K562 (cell line): ENCODE results near the gene CNKSR1. TPM values are rescaled to one million over a fixed set of nuclear protein-coding genes. Genes with fewer than 3 reads are reported as not detected.

Source experiments
- ATAC-seq: fragments of 200-7000 bp; cut with Tn5 transposase; 3 replicates; pipeline ENCODE4 v1.9.1; 2020; ENCODE audit warnings: moderate library complexity
- BruUV-seq: library from RNA; stranded (reverse); fragments of 400-500 nt; replicated peaks from 2 replicates; lab custom pipeline; 2021; lab: Mats Ljungman, UMichigan
- CTCF ChIA-PET: fragments of 300-600 bp; formaldehyde crosslinking; extraction: SDS; loops from one replicate; lab custom pipeline; 2021; ENCODE audit warnings: low intra/inter-chr PET ratio; lab: Yijun Ruan, JAX
- POLR2A ChIA-PET: fragments of 300-600, 350-650 bp; sonication (Branson Sonifier 250); formaldehyde crosslinking; extraction: SDS; loops from one replicate; lab custom pipeline; 2021; ENCODE audit warnings: antibody characterized with exemption, inconsistent platforms; lab: Yijun Ruan, JAX
- DNase-seq, 4 experiments: peaks; one replicate each; pipeline versions ENCODE4 v3.0.0 to v3.0.0-alpha.2; 2011 to 2018; ENCODE audit warnings: low spot score in 3 of 4, mixed read lengths in 3 of 4; ENCODE audit errors: extremely low read depth in 1 of 4
- FAIRE-seq: peaks from 2 replicates; lab custom pipeline; 2011; peaks lifted over from hg19 to GRCh38; lab: Jason Lieb, UNC
- H2AFZ ChIP-seq: 2 replicates; pipeline ENCODE4 v1.6.0; 2011; ENCODE audit warnings: low read depth, low read length, control low read depth, inconsistent platforms
- H3K27ac ChIP-seq: fragments of 200-600 bp; 3 replicates; pipeline ENCODE4 v1.8.0; 2011; ENCODE audit warnings: low read depth, mild to moderate bottlenecking, control low read depth, inconsistent platforms, low read length, moderate library complexity, mixed read lengths; ENCODE audit errors: extremely low read depth
- H3K27me3 ChIP-seq, 2 experiments: fragments of 300-600 bp in 1 of 2; 2 replicates in 1 of 2; 3 replicates in 1 of 2; pipeline versions ENCODE4 v1.6.0 to v1.8.0; 2011; ENCODE audit warnings: inconsistent platforms in 2 of 2, low read length in 2 of 2, mild to moderate bottlenecking in 1 of 2, mixed read lengths in 1 of 2, moderate library complexity in 1 of 2; ENCODE audit not compliant: control insufficient read depth in 2 of 2, insufficient read depth in 2 of 2
- H3K36me3 ChIP-seq: fragments of 300-600 bp; 3 replicates; pipeline ENCODE4 v1.8.0; 2011; ENCODE audit warnings: mild to moderate bottlenecking, low read length, inconsistent platforms; ENCODE audit not compliant: control insufficient read depth, insufficient read depth
- H3K4me1 ChIP-seq, 2 experiments: fragments of 200-600 bp in 1 of 2; replicated peaks in 1 of 2; 2 replicates in 1 of 2; 3 replicates in 1 of 2; pipeline versions ENCODE4 v1.5.1 to v1.8.0; 2011; ENCODE audit warnings: inconsistent platforms in 2 of 2, low read length in 2 of 2, mild to moderate bottlenecking in 1 of 2, mixed read lengths in 1 of 2, moderate library complexity in 1 of 2; ENCODE audit not compliant: control insufficient read depth in 2 of 2, insufficient read depth in 2 of 2
- H3K4me2 ChIP-seq: 2 replicates; pipeline ENCODE4 v1.6.1; 2011; ENCODE audit warnings: low read length, control low read depth, inconsistent platforms, mixed read lengths; ENCODE audit not compliant: insufficient read depth
- H3K4me3 ChIP-seq: fragments of 200-600 bp; sonication (generic), shearing (Covaris generic); 2 replicates; pipeline ENCODE4 v1.5.1; 2016; ENCODE audit warnings: control low read depth, inconsistent platforms
- H3K79me2 ChIP-seq: fragments of 200-600 bp; 3 replicates; pipeline ENCODE4 v1.8.0; 2011; ENCODE audit warnings: low read length, inconsistent platforms; ENCODE audit not compliant: control insufficient read depth, insufficient read depth
- H3K9ac ChIP-seq, 2 experiments: 2 replicates each; pipeline versions ENCODE4 v1.6.0 to v1.6.1; 2011; ENCODE audit warnings: low read depth in 2 of 2, low read length in 2 of 2, control low read depth in 1 of 2, inconsistent platforms in 1 of 2, mild to moderate bottlenecking in 1 of 2, mixed read lengths in 1 of 2; ENCODE audit not compliant: insufficient read depth in 1 of 2
- H3K9me1 ChIP-seq: one replicate; pipeline ENCODE4 v1.6.0; 2011; ENCODE audit warnings: inconsistent platforms, mild to moderate bottlenecking, low read length, moderate library complexity; ENCODE audit not compliant: control insufficient read depth, insufficient read depth
- H3K9me3 ChIP-seq: replicated peaks from 2 replicates; pipeline ENCODE4 v1.5.1; 2011; ENCODE audit warnings: low read depth, low read length, inconsistent platforms; ENCODE audit not compliant: control insufficient read depth, insufficient read depth
- H4K20me1 ChIP-seq: replicated peaks from 2 replicates; pipeline ENCODE4 v1.6.1; 2011; ENCODE audit warnings: low read length, inconsistent platforms, mixed read lengths; ENCODE audit not compliant: control insufficient read depth, insufficient read depth
- CREM ChIP-seq: IDR thresholded peaks from 2 replicates; pipeline ENCODE4 v1.6.1; 2014; ENCODE audit warnings: antibody characterized with exemption, low read depth
- CSDE1 ChIP-seq, 2 experiments: fragments of 450-650 bp; IDR thresholded peaks; 2 replicates each; pipeline ENCODE4 v1.6.1; 2016; ENCODE audit warnings: mild to moderate bottlenecking in 1 of 2
- CTBP1 ChIP-seq: fragments of 450-650 bp; IDR thresholded peaks from 2 replicates; pipeline ENCODE4 v1.6.1; 2016; ENCODE audit warnings: borderline replicate concordance
- CTCF ChIP-seq, 3 experiments: IDR thresholded peaks in 2 of 3; conservative IDR thresholded peaks in 1 of 3; 2 replicates each; pipeline ENCODE4 v1.5.1; 2011 to 2012; ENCODE audit warnings: low read length in 3 of 3, mild to moderate bottlenecking in 3 of 3, control low read depth in 2 of 3, improper control_type of control experiment in 1 of 3, inconsistent platforms in 1 of 3, low read depth in 1 of 3, mixed read lengths in 1 of 3, moderate library complexity in 1 of 3; ENCODE audit not compliant: insufficient read depth in 2 of 3
- ELF2 ChIP-seq: fragments of 250-450 bp; sonication (Bioruptor Pico); IDR thresholded peaks from 2 replicates; pipeline ENCODE4 v1.5.0; 2021; ENCODE audit warnings: mild to moderate bottlenecking
- EP300 ChIP-seq: IDR thresholded peaks from 2 replicates; pipeline ENCODE4 v1.6.1; 2012; ENCODE audit warnings: low read length, improper control_type of control experiment
- FOXA3 ChIP-seq, 2 experiments: fragments of 450-650 bp in 1 of 2; sonication (generic) in 1 of 2; formaldehyde crosslinking; IDR thresholded peaks in 1 of 2; conservative IDR thresholded peaks in 1 of 2; 2 replicates each; pipeline versions ENCODE4 v1.4.0 to v1.8.0; 2020 to 2022; ENCODE audit warnings: mild to moderate bottlenecking in 2 of 2, missing genetic modification reagents in 1 of 2
- FOXO4 ChIP-seq: fragments of 450-650 bp; formaldehyde crosslinking; IDR thresholded peaks from 2 replicates; pipeline ENCODE4 v1.4.0; 2020; ENCODE audit warnings: mild to moderate bottlenecking, moderate library complexity
- HDAC2 ChIP-seq: fragments of 450-650 bp; IDR thresholded peaks from 2 replicates; pipeline ENCODE4 v1.6.1; 2016; ENCODE audit warnings: mild to moderate bottlenecking
- IFI16 ChIP-seq: fragments of 250-450 bp; sonication (Bioruptor Pico); IDR thresholded peaks from 2 replicates; pipeline ENCODE4 v2.1.2; 2022; ENCODE audit warnings: mild to moderate bottlenecking, inconsistent platforms
- KLF10 ChIP-seq: fragments of 250-450 bp; sonication (Bioruptor Pico); IDR thresholded peaks from 2 replicates; pipeline ENCODE4 v1.6.1; 2021; ENCODE audit warnings: matching md5 sums
- MAFG ChIP-seq: fragments of 450-650 bp; conservative IDR thresholded peaks from 2 replicates; pipeline ENCODE4 v1.6.1; 2016; ENCODE audit warnings: missing genetic modification characterization, missing compliant biosample characterization
- MCM7 ChIP-seq, 2 experiments: fragments of 450-650 bp; IDR thresholded peaks; 2 replicates each; pipeline ENCODE4 v1.6.1; 2016 to 2018
- PHF21A ChIP-seq: fragments of 450-650 bp; IDR thresholded peaks from 2 replicates; pipeline ENCODE4 v1.6.1; 2017; ENCODE audit warnings: low read depth, borderline replicate concordance
- TARDBP ChIP-seq: fragments of 450-650 bp; IDR thresholded peaks from 2 replicates; pipeline ENCODE4 v1.6.1; 2016
- ZNF133 ChIP-seq: fragments of 250-450 bp; sonication (Bioruptor Pico); IDR thresholded peaks from 2 replicates; pipeline ENCODE4 v1.4.0; 2020; ENCODE audit warnings: mild to moderate bottlenecking
- ZNF696 ChIP-seq: fragments of 250-450 bp; sonication (Bioruptor Pico); conservative IDR thresholded peaks from 2 replicates; pipeline ENCODE4 v1.4.0; 2020; ENCODE audit warnings: mild to moderate bottlenecking, moderate library complexity
- ZNF766 ChIP-seq: fragments of 200-800 bp; sonication (Bioruptor generic); conservative IDR thresholded peaks from 2 replicates; pipeline ENCODE4 v1.6.1; 2016; ENCODE audit warnings: missing genetic modification characterization, missing compliant biosample characterization
- WGBS: fragments of 100-300 bp; shearing (Covaris generic); methylation state at CpG from one replicate; pipeline ENCODE4 v1.1.6; 2016; ENCODE audit warnings: low coverage, mixed read lengths; ENCODE audit not compliant: insufficient coverage; ENCODE audit errors: missing lambda C conversion rate; 5-methylcytosine and 5-hydroxymethylcytosine counted together
- in situ Hi-C: fragments of 300-500 bp; cut with MboI; formaldehyde crosslinking; loops from 4 replicates; pipeline ENCODE4 v1.15.0; 2018; ENCODE audit warnings: inconsistent platforms, mixed read lengths
- intact Hi-C: fragments of 100-400 bp; cut with micrococcal nuclease; formaldehyde crosslinking; loops from 2 replicates; pipeline ENCODE4 v1.14.2; 2022
- polyA plus RNA-seq, 8 experiments: library from polyadenylated mRNA; depleted of rRNA in 4 of 8; stranded (reverse) in 5 of 8; unstranded in 3 of 8; fragments of >200 nt; fragmentation: Nextera tagmentation in 2 of 8; fragmentation: Illumina TruSeq in 1 of 8; extraction: Ambion mirVana in 2 of 8; extraction: Trizol in 1 of 8; gene quantifications; 2 replicates each; pipeline versions ENCODE4 v1.2.1 to v1.2.3, GENCODE V29; 2011 to 2014; ENCODE audit warnings: inconsistent platforms in 1 of 8, missing spikeins in 1 of 8
- total RNA-seq, 7 experiments: library from RNA; depleted of rRNA in 6 of 7; stranded (reverse); fragments of >200 nt in 6 of 7; fragmentation: Illumina TruSeq in 2 of 7; extraction: Trizol in 2 of 7; gene quantifications; 2 replicates each; pipeline versions ENCODE4 v1.2.1 to v1.2.3, GENCODE V29; 2011 to 2021; ENCODE audit warnings: low replicate concordance in 1 of 7

CNKSR1 gene
- total and polyA plus RNA-seq, 9 of the 15 experiments (the other 6 are each of a cell fraction or from before 2014, with no cell fraction given), result 0.03 to 2.8 (median 1.1) TPM

DNA sequence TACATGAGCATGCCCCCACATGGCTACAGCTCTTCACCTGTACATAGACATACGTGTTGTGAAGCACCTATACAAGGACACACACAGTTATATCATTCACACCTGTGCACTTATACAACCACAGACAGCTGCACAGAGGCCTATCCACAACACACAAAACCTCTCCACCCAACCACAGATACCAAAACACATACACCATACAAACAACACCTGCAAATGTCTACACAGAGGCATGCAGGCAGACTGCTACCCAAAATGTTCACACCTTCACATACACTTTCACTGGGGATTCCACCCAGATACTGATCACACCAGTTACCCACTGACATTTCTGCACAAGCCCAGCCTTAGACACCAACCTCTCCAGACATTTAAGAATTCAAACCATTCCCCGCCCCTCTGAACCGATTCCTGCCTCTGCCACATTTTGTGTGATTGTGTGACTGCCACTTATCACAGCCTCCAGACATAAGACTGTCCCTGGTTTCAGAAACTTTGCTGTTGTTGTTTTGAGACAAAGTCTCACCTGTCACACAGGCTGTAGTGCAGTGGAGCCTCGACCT lies 10.5 kb upstream of the CNKSR1 start:
- DNase-seq (no peak), FAIRE-seq (peak; percentile 48)
- BruUV-seq, result no TSS peak

More for the DNA sequence above, 10.5 kb upstream of the CNKSR1 start:
- in situ Hi-C loops, result no loop called here
- Histone ChIP-seq H3K4me3 (no peak overlapping the region), H3K9me1 (peaks cover 4% of the 10 kb centered on the region), H3K36me3 (peaks cover 14% of the 10 kb centered on the region; the same call in 1 of the 3 replicates), H3K79me2 (peaks cover 21% of the 10 kb centered on the region)
- CTCF ChIA-PET, result interaction anchor here (0.7 kb wide), 1 partner anchor 20 kb away, joined by 3 read pairs; no protein-coding TSS in a partner anchor
- no peak for TF ChIP-seq MCM7 (IDR thresholded peaks at IDR 0.05)
- no peak for TF ChIP-seq CREM
- TF ChIP-seq CTBP1, result no peak
- no peak for TF ChIP-seq IFI16 (CRISPR knock-in tag)
- TF ChIP-seq ELF2 (CRISPR knock-in tag), result no peak
- no peak for TF ChIP-seq FOXO4
- no peak for TF ChIP-seq MAFG (tag)
- no peak for TF ChIP-seq ZNF696 (CRISPR knock-in tag)
- TF ChIP-seq CTCF (IDR thresholded peaks at IDR 0.05 in 2 of 3, conservative IDR thresholded peaks at IDR 0.05 in 1 of 3; ENCODE audit: insufficient read depth in 2 of 3, low read depth in 1 of 3, low read length in 3 of 3), result no peak
- no peak for TF ChIP-seq FOXA3 (CRISPR knock-in tag; conservative IDR thresholded peaks at IDR 0.05 in 1 of 2, IDR thresholded peaks at IDR 0.05 in 1 of 2)
- no peak for TF ChIP-seq TARDBP
- no peak for TF ChIP-seq CSDE1 (IDR thresholded peaks at IDR 0.05)
- no peak for TF ChIP-seq ZNF133 (CRISPR knock-in tag)
- TF ChIP-seq PHF21A, result no peak
- no peak for TF ChIP-seq EP300
- TF ChIP-seq ZNF766, result no peak
- no peak for TF ChIP-seq KLF10 (CRISPR knock-in tag)
- no peak for TF ChIP-seq HDAC2
- TF ChIP-seq, all 486 proteins: peak for 0
- peak overlapping the region in 1 of 2 experiments; percentile 21; a peak in 1 of 4 replicates for H3K9ac ChIP-seq
- intact Hi-C loops, result no loop called here
- no peak overlapping the region for H3K27ac ChIP-seq
- ATAC-seq, result no peak
- H2AFZ ChIP-seq, result no peak overlapping the region
- no peaks in the 10 kb centered on the region for H4K20me1 ChIP-seq
- H3K9me3 ChIP-seq, result no peaks in the 10 kb centered on the region
- POLR2A ChIA-PET, result interaction anchor here (0.8 kb wide), 1 partner anchor 60 kb away, joined by 3 read pairs; no protein-coding TSS in a partner anchor
- WGBS, result 28% methylated on average over 4 of the region's 4 CpGs
- peaks cover 27 to 50% of the 10 kb centered on the region in 2 experiments for H3K4me1 ChIP-seq
- H3K4me2 ChIP-seq, result no peak overlapping the region
- no peaks in the 10 kb centered on the region for H3K27me3 ChIP-seq
